Activated CD4-positive, alpha-beta T cell treated with anti-CD3 and anti-CD28 coated beads, Interleukin-2, amount 50 U/mL, for 16 hours (primary cell): Measurements from ENCODE around the gene PCDHB6.
A peak's percentile ranks its signal among the peaks of the same experiment; 100 is the strongest.
"Not testable (repeated sequence)": the region's sequence is repeated elsewhere in the genome, so short reads cannot be mapped to it uniquely, and the experiment has no call there.

Experiments
- DNase-seq: peaks from one replicate; pipeline ENCODE4 v3.0.0-alpha.2; 2020

Gene PCDHB6

GRCh38 chr5:141149812-141150211 is at the start of gene PCDHB6:
Gene PCDHB6 (plus strand): TSS chr5:141150057. CDS start chr5:141150258, 201 bp downstream.
- peak; percentile 8 for DNase-seq

DNA sequence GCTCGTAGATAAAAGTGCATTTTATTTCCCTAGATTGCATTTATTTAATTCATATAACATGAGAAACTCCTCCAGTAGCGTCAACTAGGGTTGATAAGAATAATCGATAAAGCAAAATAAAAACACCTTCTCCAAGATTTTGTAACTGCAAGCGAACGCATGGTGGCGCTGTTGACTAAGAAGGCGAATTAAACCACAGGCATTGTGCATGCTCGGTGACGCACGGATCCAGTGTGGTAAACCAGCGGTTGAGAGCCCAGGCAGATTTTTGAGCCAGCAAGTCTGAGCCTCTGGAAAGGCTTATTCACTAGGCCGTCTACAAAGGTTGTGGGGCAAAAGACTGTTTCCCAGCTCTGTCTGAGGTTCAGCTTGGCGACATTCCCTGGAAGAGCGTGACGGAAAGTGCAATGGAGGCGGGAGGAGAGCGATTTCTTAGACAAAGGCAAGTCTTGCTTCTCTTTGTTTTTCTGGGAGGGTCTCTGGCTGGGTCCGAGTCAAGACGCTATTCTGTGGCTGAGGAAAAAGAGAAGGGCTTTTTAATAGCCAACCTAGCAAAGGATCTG is 49.5 kb upstream of the PCDHB6 start, which contains the start of gene PCDHB3:
TSS of gene PCDHB3 (plus strand) at position 231 of the 563 bp plus-strand sequence. CDS start at position 408, 177 bp downstream.
- peak; percentile 21 for DNase-seq

DNA sequence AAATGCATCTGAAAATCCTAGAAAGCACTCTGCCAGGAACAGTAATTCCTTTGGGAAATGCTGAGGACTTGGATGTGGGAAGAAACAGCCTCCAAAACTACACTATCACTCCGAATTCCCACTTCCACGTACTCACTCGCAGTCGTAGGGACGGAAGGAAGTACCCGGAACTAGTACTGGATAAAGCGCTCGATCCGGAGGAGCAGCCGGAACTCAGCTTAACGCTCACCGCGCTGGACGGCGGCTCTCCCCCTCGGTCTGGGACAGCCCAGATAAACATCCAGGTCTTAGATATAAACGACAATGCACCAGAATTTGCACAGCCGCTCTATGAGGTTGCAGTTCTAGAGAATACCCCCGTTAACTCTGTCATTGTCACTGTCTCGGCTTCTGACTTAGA is 48.8 kb upstream of the PCDHB6 start:
- no peak for DNase-seq

DNA sequence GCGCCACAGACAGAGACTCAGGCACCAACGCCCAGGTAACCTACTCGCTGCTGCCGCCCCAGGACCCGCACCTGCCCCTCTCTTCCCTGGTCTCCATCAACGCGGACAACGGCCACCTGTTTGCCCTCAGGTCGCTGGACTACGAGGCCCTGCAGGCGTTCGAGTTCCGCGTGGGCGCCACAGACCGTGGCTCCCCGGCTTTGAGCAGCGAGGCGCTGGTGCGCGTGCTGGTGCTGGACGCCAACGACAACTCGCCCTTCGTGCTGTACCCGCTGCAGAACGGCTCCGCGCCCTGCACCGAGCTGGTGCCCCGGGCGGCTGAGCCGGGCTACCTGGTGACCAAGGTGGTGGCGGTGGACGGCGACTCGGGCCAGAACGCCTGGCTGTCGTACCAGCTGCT is 47.8 kb upstream of the PCDHB6 start:
- not testable (repeated sequence) for DNase-seq

- DNase-seq = not testable (repeated sequence)
Observed at GRCh38 chr5:141102471-141102870, 47.4 kb upstream of the PCDHB6 start.

GRCh38 chr5:141105350-141105749 is 44.5 kb upstream of the PCDHB6 start:
- no peak for DNase-seq

- DNase-seq = no peak
Observed at GRCh38 chr5:141119250-141119649, 30.6 kb upstream of the PCDHB6 start.

DNA sequence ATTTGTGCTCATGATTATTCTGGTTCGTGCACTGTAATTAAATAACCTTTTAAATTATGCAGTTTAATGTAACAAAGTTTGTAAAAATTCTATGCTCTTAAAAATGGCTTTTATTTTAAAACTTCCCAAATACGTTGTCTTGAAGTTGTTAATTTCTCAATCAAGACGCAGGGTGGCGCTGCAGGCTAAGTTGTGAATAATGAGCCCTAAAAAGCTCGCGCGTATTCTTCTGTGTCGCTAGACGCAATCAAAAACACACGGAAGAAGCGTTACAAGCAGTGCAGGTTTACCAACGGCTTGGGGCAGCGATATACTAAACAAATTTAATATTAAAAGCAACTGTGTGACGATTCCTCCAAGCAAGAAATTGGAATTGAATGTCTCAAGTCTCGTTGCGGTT is 28.3 kb upstream of the PCDHB6 start, which contains the start of gene PCDHB4:
TSS of gene PCDHB4 (plus strand) at position 256 of the 400 bp plus-strand sequence. CDS start 181 bp downstream, outside the sequence.
- no peak for DNase-seq

- DNase-seq = no peak
Observed at GRCh38 chr5:141121985-141122384, 27.9 kb upstream of the PCDHB6 start.

GRCh38 chr5:141123396-141124135 is 26.3 kb upstream of the PCDHB6 start:
- DNase-seq = not testable (repeated sequence)

- no peak for DNase-seq
Observed at GRCh38 chr5:141127305-141127704, 22.6 kb upstream of the PCDHB6 start.

GRCh38 chr5:141135030-141135717 is 14.7 kb upstream of the PCDHB6 start, which contains the start of gene PCDHB5:
Gene PCDHB5 (plus strand): TSS chr5:141135206. CDS start chr5:141135435, 229 bp downstream.
- no peak for DNase-seq

DNA sequence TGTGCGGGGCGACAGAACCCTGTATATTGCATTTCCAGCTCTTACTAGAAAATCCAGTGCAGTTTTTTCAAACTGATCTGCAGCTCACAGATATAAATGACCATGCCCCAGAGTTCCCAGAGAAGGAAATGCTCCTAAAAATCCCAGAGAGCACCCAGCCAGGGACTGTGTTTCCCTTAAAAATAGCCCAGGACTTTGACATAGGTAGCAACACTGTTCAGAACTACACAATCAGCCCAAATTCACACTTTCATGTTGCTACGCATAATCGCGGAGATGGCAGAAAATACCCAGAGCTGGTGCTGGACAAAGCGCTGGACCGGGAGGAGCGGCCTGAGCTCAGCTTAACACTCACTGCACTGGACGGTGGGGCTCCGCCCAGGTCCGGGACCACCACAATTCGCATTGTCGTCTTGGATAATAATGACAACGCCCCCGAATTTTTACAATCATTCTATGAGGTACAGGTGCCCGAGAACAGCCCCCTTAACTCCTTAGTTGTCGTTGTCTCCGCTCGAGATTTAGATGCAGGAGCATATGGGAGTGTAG is 14.1 kb upstream of the PCDHB6 start:
- no peak for DNase-seq

GRCh38 chr5:141137346-141137745 is 12.5 kb upstream of the PCDHB6 start:
- DNase-seq = not testable (repeated sequence)

DNA sequence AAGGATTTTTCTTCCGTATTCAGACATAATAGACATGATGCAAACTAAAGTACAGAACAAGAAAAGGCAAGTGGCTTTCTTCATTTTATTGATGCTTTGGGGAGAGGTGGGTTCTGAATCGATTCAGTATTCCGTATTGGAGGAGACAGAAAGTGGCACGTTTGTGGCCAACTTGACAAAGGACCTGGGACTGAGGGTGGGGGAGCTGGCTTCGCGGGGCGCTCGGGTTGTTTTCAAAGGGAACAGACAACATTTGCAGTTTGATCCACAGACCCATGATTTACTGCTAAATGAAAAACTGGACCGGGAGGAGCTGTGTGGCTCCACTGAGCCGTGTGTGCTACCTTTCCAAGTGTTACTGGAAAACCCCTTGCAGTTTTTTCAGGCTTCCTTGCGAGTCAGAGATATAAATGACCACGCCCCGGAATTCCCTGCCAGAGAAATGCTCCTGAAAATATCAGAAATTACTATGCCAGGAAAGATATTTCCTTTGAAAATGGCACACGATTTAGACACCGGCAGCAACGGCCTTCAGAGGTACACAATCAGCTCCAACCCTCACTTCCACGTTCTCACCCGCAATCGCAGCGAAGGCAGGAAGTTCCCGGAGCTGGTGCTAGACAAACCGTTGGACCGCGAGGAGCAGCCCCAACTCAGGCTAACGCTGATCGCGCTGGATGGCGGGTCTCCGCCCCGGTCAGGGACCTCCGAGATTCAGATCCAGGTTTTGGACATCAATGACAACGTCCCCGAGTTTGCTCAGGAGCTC is 551 bp downstream of the PCDHB6 start:
- no peak for DNase-seq

DNA sequence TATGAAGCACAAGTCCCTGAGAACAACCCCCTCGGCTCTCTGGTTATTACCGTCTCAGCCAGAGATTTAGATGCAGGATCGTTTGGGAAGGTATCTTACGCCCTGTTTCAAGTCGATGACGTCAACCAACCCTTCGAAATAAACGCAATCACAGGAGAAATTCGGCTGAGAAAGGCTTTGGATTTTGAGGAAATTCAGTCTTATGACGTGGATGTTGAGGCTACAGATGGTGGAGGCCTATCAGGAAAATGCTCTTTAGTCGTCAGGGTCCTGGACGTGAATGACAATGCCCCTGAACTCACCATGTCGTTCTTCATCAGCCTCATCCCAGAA is 1.1 kb downstream of the PCDHB6 start:
- no peak for DNase-seq

- not testable (repeated sequence) for DNase-seq
Observed at GRCh38 chr5:141151632-141152031, 1.8 kb downstream of the PCDHB6 start.

DNA sequence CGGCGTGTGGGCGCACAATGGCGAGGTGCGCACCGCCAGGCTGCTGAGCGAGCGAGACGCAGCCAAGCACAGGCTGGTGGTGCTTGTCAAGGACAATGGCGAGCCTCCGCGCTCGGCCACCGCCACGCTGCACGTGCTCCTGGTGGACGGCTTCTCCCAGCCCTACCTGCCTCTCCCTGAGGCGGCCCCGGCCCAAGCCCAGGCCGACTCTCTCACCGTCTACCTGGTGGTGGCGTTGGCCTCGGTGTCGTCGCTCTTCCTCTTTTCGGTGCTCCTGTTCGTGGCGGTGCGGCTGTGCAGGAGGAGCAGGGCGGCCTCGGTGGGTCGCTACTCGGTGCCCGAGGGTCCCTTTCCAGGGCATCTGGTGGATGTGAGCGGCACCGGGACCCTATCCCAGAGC is 2.2 kb downstream of the PCDHB6 start:
- not testable (repeated sequence) for DNase-seq

GRCh38 chr5:141155540-141156374 is 5.9 kb downstream of the PCDHB6 start:
- DNase-seq = no peak

DNA sequence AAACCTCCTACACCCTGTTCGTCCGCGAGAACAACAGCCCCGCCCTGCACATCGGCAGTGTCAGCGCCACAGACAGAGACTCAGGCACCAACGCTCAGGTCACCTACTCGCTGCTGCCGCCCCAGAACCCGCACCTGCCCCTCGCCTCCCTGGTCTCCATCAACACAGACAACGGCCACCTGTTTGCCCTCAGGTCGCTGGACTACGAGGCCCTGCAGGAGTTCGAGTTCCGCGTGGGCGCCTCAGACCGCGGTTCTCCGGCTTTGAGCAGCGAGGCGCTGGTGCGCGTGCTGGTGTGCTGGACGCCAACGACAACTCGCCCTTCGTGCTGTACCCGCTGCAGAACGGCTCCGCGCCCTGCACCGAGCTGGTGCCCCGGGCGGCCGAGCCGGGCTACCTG is 7.5 kb downstream of the PCDHB6 start:
- not testable (repeated sequence) for DNase-seq

GRCh38 chr5:141157901-141158300 is 8.0 kb downstream of the PCDHB6 start:
- DNase-seq = not testable (repeated sequence)
